PFSK-1 (cell line): ENCODE measurements around the gene ANKIB1.

Experiments used
- FOXP2 ChIP-seq: optimal IDR thresholded peaks from 2 replicates; pipeline ENCODE3; 2011; ENCODE audit warnings: borderline replicate concordance, control low read depth, inconsistent platforms; ENCODE audit not compliant: insufficient read depth; ENCODE audit errors: extremely low read length, extremely low read depth
- POLR2AphosphoS5 ChIP-seq: IDR thresholded peaks from 2 replicates; pipeline ENCODE4 v1.6.1; 2012; ENCODE audit warnings: low read depth, mild to moderate bottlenecking, control low read depth, low read length, moderate library complexity
- TAF1 ChIP-seq: IDR thresholded peaks from 2 replicates; pipeline ENCODE4 v1.6.1; 2012; ENCODE audit warnings: low read length, control low read depth, borderline replicate concordance; ENCODE audit not compliant: insufficient read depth
- TF ChIP-seq, protein P1 (sequence below), 2 experiments: IDR thresholded peaks; 2 replicates each; pipeline versions ENCODE4 v1.6.1 to v1.8.0; 2011 to 2012; ENCODE audit warnings: low read depth in 2 of 2, low read length in 2 of 2, control low read depth in 1 of 2, inconsistent platforms in 1 of 2, mild to moderate bottlenecking in 1 of 2, moderate library complexity in 1 of 2; ENCODE audit not compliant: insufficient read depth in 1 of 2

DNA sequence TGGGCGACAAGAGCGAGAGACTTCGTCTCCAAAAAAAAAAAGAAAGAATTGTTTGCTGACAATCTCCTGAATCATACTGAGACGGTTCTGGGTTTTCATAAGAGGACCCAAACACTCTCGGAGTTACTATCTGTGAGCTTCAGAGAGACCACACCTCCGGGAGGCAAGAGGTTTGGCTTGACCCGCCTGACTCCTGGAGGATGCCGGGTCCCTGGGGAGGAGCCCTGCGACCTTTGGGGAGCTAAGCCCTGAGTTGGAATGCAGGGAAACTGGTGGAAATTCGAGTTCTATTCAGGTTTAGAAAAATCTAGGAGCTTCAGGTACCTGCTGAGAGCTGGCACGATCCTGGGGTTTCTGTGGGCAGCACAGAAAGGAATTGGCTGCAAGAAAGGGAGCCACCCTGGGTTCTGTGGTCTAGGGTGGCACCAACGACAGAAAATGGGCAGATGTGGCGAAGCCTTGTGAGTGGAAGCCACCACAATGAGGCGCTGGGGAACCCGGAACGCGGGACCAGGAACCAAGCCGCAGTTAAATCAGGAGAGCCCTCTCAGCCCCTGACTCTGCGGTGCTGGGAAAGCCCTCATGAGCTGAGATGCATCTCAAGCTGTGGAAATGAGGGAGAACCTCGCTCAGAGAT, 179.7 kb downstream of the ANKIB1 start:
- TF ChIP-seq, protein P1, sequence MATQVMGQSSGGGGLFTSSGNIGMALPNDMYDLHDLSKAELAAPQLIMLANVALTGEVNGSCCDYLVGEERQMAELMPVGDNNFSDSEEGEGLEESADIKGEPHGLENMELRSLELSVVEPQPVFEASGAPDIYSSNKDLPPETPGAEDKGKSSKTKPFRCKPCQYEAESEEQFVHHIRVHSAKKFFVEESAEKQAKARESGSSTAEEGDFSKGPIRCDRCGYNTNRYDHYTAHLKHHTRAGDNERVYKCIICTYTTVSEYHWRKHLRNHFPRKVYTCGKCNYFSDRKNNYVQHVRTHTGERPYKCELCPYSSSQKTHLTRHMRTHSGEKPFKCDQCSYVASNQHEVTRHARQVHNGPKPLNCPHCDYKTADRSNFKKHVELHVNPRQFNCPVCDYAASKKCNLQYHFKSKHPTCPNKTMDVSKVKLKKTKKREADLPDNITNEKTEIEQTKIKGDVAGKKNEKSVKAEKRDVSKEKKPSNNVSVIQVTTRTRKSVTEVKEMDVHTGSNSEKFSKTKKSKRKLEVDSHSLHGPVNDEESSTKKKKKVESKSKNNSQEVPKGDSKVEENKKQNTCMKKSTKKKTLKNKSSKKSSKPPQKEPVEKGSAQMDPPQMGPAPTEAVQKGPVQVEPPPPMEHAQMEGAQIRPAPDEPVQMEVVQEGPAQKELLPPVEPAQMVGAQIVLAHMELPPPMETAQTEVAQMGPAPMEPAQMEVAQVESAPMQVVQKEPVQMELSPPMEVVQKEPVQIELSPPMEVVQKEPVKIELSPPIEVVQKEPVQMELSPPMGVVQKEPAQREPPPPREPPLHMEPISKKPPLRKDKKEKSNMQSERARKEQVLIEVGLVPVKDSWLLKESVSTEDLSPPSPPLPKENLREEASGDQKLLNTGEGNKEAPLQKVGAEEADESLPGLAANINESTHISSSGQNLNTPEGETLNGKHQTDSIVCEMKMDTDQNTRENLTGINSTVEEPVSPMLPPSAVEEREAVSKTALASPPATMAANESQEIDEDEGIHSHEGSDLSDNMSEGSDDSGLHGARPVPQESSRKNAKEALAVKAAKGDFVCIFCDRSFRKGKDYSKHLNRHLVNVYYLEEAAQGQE (IDR thresholded peaks at IDR 0.05; ENCODE audit: insufficient read depth in 1 of 2, low read depth in 2 of 2, low read length in 2 of 2) = no peak
- TF ChIP-seq POLR2AphosphoS5 = no peak
- no peak for TF ChIP-seq FOXP2
- no peak for TF ChIP-seq TAF1
